NOMO-1 (cell line): ENCODE measurements around the gene TPMT.
A peak's percentile ranks its signal among the peaks of the same experiment; 100 is the strongest.
"Not testable (repeated sequence)": the region's sequence is repeated elsewhere in the genome, so short reads cannot be mapped to it uniquely, and the experiment has no call there.

ENCODE experiments used
- DNase-seq, 2 experiments: peaks; one replicate each; lab custom pipeline; 2025; ENCODE audit not compliant: unreplicated experiment in 2 of 2; lab: John Stamatoyannopoulos, UW

TPMT gene

DNA sequence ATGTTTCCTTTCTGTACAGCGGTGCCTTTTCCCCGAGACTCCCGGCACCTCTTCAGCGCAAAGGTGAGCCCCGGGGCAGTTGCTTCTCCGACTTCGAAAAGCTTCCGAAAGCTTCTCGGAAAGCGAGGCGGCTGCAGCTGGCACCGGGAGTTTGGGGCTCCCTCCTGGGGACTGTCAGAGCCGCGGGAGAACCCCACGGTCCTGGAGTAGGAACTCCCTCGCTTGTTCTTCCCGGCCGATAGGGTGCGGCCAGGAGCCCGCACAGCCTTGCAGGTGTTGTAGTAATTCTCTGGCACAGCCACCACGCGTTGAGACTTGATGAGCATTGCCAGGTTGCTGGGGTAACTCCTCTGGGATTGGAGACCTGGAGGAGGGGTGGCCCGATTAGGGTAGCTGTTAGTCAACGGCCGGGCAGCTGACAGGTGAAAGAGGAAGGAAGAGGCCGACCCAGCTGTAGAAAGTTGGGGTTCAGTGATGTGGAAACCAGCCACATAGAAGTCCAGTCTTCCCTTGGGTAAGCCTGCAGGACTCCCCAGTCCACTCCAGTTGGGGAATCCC, 1.1 kb upstream of the TPMT start:
- DNase-seq, result peak; percentile 23 to 52

DNA sequence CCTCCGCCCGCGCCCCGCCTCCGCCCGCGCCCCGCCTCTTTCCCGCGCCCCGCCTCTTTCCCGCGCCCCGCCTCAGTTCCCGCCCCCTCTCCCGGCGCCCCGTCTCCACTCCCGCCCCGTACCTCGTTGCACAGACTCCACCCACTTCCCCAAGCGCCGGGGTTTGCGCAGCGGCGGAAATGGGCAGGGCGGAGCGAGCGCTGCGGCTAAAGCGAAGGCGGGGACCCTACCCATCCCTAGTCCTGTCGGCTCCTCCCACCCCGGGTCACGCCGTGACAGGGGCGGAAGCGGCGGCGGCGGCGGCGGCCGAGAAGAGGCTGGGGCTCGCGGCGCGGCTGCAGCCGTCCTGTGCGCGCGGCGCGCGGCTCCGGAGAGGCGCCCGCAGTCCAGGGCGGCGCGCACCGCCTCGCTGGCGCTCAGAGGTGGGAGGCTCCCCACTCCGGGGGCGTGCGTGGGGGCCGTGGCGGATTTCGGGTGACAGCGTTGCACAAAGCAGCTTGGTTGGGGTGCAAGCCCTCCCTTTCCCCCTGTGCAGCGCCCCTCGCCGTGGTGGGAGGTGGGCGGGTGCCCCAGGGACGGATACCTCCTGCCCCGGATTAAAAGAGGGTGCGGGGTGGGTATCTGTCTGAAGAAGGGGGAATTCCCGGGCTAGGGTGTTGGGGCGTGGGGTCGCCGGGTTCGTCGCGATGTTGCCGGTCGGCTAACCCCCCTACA, 430 bp upstream of the TPMT start, which contains the start of gene KDM1B:
KDM1B (plus strand) TSS at position 273 of the 714 bp plus-strand sequence. CDS start 4,474 bp downstream, outside the sequence.
- peak; percentile 97 to 99 for DNase-seq

DNA sequence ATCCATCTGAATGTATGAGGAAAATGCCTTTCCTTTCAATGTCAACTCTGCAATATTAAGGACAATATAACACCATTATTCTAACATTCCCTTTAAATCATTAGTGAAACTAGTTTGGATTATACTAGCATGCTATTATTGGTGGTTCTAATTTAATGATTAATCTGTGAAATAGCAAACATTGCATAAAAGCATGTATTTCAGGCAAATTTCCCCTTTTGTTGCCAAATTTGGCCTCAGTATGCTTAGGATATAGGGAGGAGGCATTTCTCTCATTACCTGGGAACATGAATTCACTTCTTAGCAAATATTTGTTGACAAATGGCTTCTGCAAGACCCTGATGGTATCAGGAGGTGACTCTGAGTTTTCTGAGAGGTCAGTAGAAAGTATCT, 1.6 kb downstream of the TPMT start:
- DNase-seq, result no peak

DNA sequence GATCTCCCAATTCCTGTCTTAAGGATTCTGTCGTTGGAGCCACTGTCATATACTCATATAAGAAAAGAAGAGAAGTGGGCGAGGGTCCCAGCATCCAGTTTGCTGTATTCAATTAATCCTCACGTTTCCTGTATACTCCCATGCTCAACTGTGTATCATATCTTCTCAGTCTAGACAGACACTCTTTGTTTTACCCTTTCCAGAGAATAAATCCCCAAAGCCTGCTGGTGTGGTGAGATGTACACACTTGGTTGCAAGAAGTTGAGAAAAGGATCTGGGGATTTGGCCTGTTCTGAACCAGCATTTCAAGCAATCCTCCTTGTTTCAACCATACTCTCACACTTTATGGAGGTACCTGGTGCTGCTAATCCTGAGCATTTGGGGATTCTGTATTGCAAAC, 3.1 kb downstream of the TPMT start:
- no peak for DNase-seq

DNA sequence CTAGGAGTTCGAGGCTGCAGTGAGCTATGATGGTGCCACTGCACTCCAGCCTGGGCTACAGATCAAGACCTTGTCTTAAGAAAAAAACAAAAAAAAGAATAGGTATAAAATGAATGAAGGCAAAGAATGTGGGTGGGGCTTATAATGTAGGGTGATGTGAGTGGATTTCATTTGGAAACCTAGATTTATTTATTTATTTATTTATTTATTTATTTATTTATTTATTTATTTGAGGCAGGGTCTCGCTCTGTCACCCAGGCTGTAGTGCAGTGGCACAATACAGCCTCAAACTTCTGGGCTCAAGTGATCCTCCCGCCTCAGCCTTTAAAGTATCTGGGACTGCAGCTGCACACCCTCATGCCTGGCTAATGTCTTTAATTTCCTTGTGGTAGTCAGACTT, 3.5 kb downstream of the TPMT start:
- DNase-seq, result not testable (repeated sequence)

DNA sequence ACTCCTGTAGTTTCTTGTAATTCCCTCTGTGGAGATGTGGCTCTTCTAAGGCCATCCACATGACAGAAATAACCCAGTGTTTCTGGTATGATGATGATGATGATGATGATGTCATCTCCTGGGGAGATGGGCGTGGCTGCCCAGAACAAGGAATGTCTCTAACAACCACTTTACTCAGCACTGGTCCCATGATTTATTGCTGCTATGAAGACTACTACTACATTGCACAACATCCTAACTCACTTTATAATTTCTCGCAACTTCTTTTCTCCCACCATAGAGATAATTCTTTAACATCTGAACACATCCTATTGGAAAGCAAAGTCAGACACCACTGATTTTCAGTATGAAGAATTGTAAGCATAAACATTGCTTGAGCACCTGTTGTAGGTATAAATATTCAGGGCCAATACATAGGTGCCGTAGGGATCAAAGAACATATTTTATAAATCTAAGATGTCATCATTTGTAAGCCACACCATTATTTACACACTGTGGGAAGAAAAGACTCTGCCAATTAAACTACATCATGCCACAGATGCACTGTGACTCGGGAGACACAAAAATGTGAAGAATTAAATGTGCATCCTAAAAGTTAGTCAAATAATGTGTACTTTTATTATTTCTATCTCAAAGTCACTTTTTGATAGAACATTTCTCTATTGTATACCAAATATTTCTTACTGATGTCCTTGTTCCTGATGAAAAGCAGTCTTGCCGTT, 6.4 kb downstream of the TPMT start:
- DNase-seq, result peak; percentile 6 to 74

DNA sequence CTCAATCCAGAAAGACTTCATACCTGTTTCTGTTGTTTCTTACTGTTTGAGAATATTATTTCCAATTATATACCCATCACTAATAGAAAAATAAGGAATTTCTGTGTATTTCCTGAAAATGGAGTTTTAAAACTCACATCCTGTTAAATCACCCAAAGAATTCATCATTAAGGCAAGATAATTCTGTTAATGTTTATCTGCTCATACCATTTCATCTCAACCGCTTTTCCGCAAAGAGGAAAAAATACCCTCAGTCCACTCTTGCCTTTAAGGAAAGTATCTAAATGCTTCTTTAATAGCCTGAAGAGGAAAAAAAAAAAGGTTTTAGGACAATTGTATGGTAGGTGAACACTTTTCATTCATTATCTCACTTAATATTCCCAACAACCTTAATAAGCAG, 7.3 kb downstream of the TPMT start:
- no peak for DNase-seq

DNA sequence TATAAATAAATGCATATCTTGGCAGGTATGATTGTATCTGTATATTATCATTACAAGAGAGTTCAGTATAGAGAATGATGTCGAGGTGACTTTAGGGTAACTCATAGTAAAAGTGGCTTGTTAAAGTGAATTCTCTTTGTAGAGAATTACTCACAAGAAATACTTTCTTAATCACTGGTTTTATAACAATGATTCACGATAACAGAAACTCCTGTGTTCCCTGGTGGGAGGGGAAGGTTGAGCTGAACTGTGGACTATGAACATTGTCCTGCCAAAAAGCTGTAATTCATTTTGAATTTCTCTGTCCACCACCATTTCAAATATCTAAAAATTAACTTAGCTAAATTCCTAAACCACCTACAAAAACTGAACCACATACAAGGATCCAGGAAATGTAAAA, 7.7 kb downstream of the TPMT start:
- no peak for DNase-seq

DNA sequence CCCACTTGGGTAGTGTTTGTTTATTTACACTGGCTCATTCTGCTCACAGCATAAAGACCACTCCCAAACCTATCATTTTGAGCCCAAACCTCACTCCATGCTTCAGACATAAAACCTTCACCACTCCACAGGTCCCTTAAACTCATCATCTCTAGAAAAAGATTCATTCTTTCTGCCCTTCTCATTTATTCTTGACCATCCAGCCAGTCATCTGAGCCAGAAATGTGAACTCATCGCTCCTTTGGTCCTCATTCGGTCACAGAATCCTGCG, 12.4 kb downstream of the TPMT start:
- DNase-seq, result no peak

DNA sequence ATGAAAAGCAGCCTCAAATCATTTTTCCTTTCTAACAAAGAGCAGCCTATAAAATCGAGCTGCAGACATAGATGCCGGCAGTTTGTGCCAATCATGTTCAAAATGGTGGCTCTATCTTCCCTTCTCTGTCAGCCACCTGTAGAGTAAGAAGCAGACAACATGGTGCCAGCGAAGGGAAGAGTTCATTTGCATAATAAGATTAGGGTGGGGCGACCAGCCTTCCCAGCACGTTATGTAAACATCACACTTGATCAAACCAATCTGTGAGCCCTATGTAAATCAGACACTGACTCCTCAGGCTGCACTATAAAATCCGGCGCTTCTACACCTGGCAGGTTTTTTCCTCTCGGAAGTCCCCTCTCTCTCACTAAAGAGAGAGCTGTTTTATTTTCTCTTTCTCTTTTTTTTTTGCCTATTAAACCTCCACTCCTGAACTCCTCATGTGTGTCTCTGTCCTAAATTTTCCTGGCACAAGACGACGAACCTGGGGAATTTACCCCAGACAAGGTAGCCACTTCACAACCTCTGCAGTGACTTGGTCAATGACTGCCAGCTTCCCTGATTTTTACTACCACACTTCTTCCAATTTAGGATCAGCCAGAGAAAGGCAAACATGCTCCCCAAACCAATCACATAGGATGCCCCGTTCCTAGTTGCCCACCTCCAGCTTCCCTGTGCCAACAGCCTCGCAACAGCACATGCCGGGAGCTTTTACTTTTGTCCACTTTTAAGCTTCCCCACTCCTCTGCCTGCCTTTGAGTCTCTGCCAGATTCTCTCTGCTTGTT, 12.9 kb downstream of the TPMT start:
- DNase-seq, result no peak

DNA sequence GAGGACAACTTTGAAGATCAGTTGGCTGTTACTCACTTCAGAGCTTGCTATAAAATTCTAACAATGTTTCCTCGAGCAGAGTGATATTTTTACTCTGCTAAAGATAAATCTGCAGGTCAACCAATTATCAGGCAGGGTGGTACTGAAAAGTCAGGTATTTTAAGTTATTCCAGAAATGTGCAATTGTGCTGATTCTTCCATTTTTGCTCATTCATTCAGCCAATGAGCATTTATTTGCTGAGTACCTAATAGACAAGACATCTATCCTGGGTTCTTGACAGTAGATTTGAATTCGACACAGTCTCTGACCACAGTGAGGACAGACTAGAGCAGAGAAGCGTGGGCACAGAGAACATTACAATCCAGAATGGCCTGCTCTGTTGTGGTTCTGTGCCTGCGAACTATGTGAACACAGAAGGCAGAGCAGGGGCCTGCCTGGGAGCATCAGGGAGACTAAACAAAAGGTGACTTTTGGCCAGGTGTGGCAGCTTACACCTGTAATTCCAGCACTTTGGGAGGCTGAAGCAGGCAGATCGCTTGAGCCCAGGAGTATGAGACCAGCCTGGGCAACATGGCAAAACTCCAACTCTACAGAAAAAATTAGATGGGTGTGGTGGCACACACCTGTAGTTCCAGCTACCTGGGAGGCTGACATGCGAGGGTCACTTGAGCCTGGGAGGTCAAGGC, 14.8 kb downstream of the TPMT start:
- no peak for DNase-seq

DNA sequence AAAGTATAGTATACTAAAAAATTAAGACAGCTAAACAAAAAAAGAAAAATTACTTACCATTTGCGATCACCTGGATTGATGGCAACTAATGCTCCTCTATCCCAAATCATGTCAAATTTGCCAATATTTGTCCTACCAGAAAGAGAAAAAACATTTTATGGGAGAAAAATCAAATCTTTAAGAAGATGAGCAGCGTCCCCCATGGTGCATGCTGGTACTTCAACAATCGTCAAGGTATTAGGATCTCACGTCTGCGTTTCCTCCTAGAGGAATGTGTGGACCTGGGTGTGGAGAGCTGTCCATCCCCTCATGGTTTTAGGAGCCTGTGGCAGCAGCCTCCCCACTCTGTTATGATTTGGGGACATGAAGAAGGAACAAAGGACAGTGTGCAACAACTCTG, 16.0 kb downstream of the TPMT start:
- no peak for DNase-seq

DNA sequence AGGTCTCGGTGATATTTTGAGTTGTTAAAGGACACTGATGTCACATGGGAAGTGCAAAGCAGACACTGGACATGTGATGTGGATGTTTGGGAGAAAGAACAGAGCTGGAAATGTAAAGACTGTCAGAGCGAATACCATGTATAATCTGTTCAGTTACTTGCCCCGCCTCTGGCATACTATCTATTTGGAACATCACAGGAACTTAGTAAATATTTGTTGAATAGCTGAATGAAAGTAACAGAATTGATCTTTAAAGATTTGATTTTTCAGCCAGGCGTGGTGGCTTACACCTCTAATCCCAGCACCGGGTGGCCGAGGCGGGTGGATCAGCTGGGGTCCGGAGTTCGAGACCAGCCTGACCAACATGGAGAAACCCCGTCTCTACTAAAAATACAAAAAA, 18.6 kb downstream of the TPMT start:
- DNase-seq, result no peak

DNA sequence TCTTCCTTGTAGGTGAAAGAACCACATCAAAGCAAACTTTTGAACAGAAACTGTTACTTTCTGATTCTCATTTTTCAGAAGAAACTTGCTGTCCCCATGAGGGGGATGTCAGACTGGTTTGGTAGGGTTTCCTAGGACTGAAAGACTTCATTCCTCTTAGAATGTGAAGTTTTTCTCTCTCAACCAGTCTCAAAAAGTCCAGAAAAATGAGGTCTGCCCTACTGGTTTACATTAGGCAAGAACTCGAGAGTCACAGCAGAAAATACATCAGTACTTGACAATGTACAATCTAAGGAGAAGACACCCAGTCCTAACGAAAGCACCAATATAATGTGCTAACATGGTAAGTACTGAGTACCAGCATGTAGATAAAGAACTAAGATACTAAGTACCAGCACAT, 19.7 kb downstream of the TPMT start:
- DNase-seq, result no peak

DNA sequence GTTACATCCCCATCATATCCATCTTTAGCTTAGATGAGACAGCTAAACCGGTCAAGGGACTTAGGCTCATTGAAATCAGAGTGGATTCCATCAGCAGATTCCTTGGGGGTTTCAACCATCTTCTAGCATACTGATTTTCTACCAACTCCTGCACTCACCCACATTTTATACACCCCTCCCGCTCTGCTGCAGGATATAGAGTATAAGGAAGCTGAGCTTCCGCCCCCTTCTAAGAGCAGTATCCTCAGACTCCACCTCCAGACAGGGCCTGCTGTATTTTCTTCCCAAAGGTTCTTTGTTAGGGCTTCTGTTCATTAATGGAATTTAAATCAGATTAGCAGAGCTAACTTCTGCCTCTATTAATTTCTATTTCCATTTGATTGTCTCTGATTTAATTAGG, 22.5 kb downstream of the TPMT start:
- no peak for DNase-seq

DNA sequence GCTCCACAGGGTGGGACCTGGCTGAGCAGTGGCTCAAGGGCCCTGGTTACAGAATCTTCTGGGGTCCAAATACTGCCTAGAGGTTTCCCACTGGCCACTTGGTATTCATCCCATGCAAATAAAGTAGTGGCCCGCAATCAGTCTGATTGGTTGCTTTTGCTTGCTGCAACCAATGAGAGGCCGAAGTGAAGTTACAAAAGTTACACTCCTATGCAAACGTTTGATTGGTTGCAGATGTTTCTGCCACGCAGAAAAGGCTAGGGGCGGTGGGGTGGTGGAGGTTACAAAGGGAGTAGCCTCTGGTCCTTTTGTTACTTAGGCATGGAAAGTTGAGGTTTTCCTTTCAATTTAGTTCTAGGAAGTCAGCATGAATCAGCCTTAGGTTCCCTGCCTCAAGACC, 28.8 kb downstream of the TPMT start:
- no peak for DNase-seq

DNA sequence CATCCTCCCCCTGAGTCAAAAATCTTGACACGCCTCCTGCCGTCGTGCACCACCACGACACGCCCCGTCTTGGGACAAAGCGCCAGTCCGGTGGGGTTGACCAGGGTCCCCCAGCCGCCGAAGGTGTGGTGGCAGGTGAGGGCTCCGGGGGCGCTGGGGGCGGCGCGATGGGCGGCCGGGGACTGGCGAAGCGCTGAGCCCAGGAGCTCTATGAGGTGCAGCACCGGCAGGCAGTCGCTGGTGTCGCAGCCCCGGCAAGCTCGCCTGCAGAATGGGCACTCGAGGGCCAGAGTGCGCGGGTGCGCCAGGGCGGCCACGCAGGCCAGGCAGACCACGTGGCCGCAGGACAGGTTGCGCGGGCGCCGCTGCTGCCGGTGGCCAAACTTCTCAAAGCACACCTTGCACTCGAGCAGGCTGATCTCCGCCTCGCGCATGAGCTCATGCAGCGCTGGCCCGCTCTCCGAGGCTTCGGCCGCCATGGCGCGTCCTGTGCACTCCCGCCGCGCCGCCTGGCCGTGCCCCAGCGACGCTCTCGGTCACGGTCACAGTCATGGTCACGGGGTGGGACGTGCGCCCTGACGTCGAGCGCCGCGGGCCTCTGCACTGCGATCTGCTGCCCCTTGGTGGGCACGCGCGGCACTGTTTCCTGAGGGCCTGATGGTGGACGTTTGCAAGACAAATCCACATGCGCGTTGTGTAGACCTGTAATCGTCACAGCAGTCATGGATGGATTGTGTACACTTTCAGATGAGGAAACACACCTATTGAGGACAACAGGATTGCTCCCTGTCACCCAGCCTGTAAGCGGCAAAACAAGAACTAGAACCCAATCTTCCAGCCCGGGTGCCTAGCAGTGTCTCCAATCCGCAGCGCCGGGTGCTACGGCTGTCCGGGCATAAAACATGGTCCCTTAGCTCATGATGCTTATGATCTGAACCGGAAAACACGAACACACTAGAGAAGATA, 32.5 kb downstream of the TPMT start, which contains the start of gene NHLRC1:
NHLRC1 (minus strand) TSS at position 550 of the 966 bp plus-strand sequence; CDS start at position 479, 71 bp downstream.
- peak; percentile 46 to 78 for DNase-seq

DNA sequence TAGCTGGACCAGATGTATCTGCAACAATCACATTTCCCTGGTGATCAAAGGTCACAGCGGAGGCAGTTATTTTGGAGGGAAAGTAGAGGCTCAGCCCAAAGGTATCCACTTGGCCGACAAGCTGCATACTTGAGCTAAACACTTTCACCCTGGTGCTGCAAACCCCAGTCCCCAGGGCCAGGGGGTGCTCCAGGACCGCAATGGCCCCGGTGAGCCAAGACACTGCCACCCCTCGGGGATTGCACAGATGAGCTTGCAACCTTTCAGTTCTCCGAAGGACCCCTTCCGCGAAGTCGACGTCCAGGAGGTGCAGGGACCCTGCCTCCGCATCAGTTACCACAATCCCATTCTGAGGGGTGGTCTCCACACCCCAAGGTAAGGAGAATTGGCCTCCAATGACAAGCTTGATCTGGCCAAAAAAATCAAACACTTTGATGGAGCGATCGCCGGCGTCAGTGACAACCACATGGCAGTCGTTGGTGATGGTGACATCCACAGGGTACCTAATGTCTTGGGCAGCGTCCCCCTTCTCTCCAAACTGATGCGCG, 33.2 kb downstream of the TPMT start:
- DNase-seq, result no peak

DNA sequence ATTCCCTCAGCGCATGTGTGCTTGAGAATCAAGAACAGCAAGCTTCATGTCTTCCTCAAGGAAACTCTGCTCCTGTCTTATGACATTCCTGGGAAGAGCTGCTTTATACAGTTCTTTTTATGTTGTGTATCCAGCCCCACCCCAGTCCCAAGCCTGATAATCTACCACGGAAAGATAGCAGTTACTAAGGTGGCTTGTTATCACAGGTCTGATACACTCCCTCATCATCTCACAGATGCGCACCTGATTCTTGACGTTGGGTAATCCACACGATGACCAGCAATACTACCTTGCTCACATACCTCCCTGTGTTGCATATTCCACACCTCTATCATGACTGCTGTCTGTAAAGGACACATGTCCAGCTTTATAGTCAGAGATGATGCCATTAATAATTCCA, 35.6 kb downstream of the TPMT start:
- no peak for DNase-seq
